ENCODE results near the gene RBBP8NL. TPM values are rescaled to one million over a fixed set of nuclear protein-coding genes. Genes with fewer than 3 reads are reported as not detected.

The RBBP8NL gene
- total RNA-seq, 2 experiments from 2014 or later: not detected

DNA sequence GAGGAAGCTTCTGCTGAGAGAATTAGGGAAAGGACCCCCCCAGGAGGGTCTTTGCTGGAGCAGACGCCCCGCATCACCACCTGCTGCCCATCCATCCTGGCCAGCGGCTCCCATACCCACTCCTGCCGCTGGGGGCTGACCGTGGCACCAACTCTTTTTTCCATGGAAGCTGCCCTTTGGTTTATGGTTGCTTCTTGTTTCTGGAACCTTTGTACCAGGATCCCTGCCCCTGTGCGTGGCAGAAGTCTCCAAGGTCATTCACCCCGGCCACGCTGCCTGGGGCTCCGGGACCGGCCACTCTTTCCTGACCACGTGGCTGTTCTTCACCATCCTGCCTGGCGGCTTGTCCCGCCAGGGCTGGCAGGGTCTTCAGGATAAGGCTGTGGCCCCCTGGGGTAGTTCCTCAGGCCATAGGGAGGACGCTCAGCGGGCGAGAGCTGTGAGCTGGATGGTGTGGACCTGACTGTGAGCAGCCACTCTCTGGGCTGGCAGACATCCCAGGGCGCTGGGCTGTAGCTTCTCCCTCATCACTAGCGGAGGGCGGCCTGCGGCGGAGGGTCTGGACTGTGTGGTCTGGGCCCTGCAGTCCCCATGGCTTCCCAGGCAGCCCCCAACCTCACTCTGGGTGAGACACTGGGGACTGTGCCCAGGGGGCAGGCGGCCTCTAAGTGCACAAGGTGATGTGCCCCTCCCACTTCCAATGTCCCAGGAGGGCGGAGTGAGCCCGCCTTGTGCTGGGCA, 22.8 kb upstream of the RBBP8NL start:
- Histone ChIP-seq H3K4me1 (ENCODE audit: insufficient read depth, low read length) (no peaks in the 10 kb centered on the region), H3K27ac (ENCODE audit: low read depth in 1 of 2, low read length in 2 of 2) (no peak overlapping the region), H3K4me3 (ENCODE audit: low read length) (no peak overlapping the region), H3K9me3 (ENCODE audit: control insufficient read depth in 1 of 2, insufficient read depth in 1 of 2, low read length in 2 of 2) (no peaks in the 10 kb centered on the region), H3K27me3 (ENCODE audit: control insufficient read depth in 1 of 2, insufficient read depth in 2 of 2, low read length in 2 of 2) (peaks cover 0 to 8% of the 10 kb centered on the region in 2 experiments), H3K36me3 (ENCODE audit: insufficient read depth, low read length) (no peaks in the 10 kb centered on the region)
- intact Hi-C loops (cut with DNase I, micrococcal nuclease): no loop called here
- peaks cover 10% of the 10 kb centered on the region for H3K27me3 Mint-ChIP-seq
- ATAC-seq (ENCODE audit: poor library complexity) (no peak), DNase-seq (no peak)
- H3K9me3 Mint-ChIP-seq: no peaks in the 10 kb centered on the region
- no peak overlapping the region for H3K27ac Mint-ChIP-seq
- H3K4me1 Mint-ChIP-seq (ENCODE audit: low read depth): no peaks in the 10 kb centered on the region
- ChIA-PET CTCF (no interaction called here), POLR2A (no interaction called here)
- TF ChIP-seq, protein P1, sequence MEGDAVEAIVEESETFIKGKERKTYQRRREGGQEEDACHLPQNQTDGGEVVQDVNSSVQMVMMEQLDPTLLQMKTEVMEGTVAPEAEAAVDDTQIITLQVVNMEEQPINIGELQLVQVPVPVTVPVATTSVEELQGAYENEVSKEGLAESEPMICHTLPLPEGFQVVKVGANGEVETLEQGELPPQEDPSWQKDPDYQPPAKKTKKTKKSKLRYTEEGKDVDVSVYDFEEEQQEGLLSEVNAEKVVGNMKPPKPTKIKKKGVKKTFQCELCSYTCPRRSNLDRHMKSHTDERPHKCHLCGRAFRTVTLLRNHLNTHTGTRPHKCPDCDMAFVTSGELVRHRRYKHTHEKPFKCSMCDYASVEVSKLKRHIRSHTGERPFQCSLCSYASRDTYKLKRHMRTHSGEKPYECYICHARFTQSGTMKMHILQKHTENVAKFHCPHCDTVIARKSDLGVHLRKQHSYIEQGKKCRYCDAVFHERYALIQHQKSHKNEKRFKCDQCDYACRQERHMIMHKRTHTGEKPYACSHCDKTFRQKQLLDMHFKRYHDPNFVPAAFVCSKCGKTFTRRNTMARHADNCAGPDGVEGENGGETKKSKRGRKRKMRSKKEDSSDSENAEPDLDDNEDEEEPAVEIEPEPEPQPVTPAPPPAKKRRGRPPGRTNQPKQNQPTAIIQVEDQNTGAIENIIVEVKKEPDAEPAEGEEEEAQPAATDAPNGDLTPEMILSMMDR (IDR thresholded peaks at IDR 0.05): no peak
- no peak overlapping the region for H3K4me3 Mint-ChIP-seq
- H3K36me3 Mint-ChIP-seq (ENCODE audit: low read depth): no peaks in the 10 kb centered on the region

DNA sequence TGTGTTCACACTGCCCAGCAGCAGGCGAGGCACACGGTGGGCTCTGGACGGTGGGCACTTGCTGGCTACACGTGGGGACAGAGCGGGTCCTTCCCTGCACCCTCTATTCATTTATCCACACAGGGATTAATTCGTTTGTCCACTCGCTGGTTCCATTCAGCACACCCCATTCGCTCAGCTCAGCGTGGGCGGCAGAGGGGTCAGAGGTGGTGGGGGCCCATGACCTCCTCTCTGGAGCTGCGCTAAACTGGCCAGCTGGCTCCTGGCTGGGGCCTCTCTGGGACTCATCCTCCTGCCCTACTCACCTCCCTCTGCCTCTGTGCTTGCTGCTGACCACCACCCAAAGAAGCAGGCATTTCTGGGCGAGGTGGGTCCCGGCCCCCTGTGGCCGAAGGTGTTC, 21.4 kb upstream of the RBBP8NL start:
- TF ChIP-seq, protein P1 (IDR thresholded peaks at IDR 0.05): no peak
- Mint-ChIP-seq H3K4me3 (no peak overlapping the region), H3K27ac (no peak overlapping the region), H3K4me1 (ENCODE audit: low read depth) (no peaks in the 10 kb centered on the region), H3K36me3 (ENCODE audit: low read depth) (no peaks in the 10 kb centered on the region), H3K9me3 (no peaks in the 10 kb centered on the region), H3K27me3 (peaks cover 10% of the 10 kb centered on the region)
- DNase-seq (no peak), ATAC-seq (ENCODE audit: poor library complexity) (no peak)
- Histone ChIP-seq H3K9me3 (ENCODE audit: control insufficient read depth in 1 of 2, insufficient read depth in 1 of 2, low read length in 2 of 2) (no peaks in the 10 kb centered on the region), H3K27ac (ENCODE audit: low read depth in 1 of 2, low read length in 2 of 2) (no peak overlapping the region), H3K36me3 (ENCODE audit: insufficient read depth, low read length) (no peaks in the 10 kb centered on the region), H3K4me1 (ENCODE audit: insufficient read depth, low read length) (no peaks in the 10 kb centered on the region), H3K27me3 (ENCODE audit: control insufficient read depth in 1 of 2, insufficient read depth in 2 of 2, low read length in 2 of 2) (peaks cover 0 to 5% of the 10 kb centered on the region in 2 experiments), H3K4me3 (ENCODE audit: low read length) (no peak overlapping the region)
- ChIA-PET POLR2A (no interaction called here), CTCF (no interaction called here)
- intact Hi-C loops (cut with DNase I, micrococcal nuclease): no loop called here

DNA sequence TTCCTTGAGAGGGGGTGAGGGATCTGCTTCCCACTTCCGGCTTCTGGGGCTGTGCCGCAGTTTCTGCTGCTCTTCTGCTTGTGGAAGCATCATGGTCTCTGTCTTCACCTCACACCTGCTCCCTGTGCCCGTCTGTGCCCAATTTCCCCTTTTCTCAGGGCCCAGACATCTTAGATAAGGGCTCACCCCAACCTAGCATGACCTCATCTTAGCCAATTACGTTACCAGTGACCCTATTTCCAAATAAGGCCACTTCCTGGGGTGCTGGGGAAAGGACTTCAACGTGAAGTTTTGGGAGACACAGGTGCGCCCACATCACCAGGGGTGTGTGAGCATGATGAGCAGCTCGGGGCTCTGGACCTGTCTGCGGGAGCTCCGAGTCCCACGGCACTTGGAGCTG, 20.7 kb upstream of the RBBP8NL start:
- Mint-ChIP-seq H3K4me3 (no peak overlapping the region), H3K4me1 (ENCODE audit: low read depth) (no peaks in the 10 kb centered on the region), H3K27ac (no peak overlapping the region), H3K36me3 (ENCODE audit: low read depth) (no peaks in the 10 kb centered on the region), H3K9me3 (no peaks in the 10 kb centered on the region), H3K27me3 (peaks cover 12% of the 10 kb centered on the region)
- Histone ChIP-seq H3K36me3 (ENCODE audit: insufficient read depth, low read length) (no peaks in the 10 kb centered on the region), H3K4me1 (ENCODE audit: insufficient read depth, low read length) (no peaks in the 10 kb centered on the region), H3K4me3 (ENCODE audit: low read length) (no peak overlapping the region), H3K9me3 (ENCODE audit: control insufficient read depth in 1 of 2, insufficient read depth in 1 of 2, low read length in 2 of 2) (no peaks in the 10 kb centered on the region), H3K27ac (ENCODE audit: low read depth in 1 of 2, low read length in 2 of 2) (no peak overlapping the region), H3K27me3 (ENCODE audit: control insufficient read depth in 1 of 2, insufficient read depth in 2 of 2, low read length in 2 of 2) (peaks cover 0 to 5% of the 10 kb centered on the region in 2 experiments)
- POLR2A ChIA-PET: no interaction called here
- TF ChIP-seq, protein P1 (IDR thresholded peaks at IDR 0.05): no peak
- DNase-seq (no peak), ATAC-seq (ENCODE audit: poor library complexity) (no peak)
- intact Hi-C loops (cut with DNase I, micrococcal nuclease): no loop called here
- CTCF ChIA-PET: no interaction called here

Measured in CD4-positive, alpha-beta T cell (primary cell).